Right lobe of liver (tissue), 4 donors: ENCODE results near the gene ANKRD18B.

Experiments
- POLR2A ChIP-seq: fragments of 450-650 bp; IDR thresholded peaks from one replicate; pipeline ENCODE4 v1.6.1; 2017; ENCODE audit warnings: antibody characterized with exemption, mild to moderate bottlenecking
- TF ChIP-seq, protein P1 (sequence below), 4 donors: fragments of 200-600 bp in 3 of 4; fragments of 450-650 bp in 1 of 4; IDR thresholded peaks; one replicate each; pipeline versions ENCODE4 v1.5.1 to v1.8.0; 2016 to 2022; ENCODE audit warnings: antibody characterized with exemption in 4 of 4, mild to moderate bottlenecking in 2 of 4
- donor health status: DM: no; HTN: no; CAD: no.
- donor health status: DM: no; HTN: no; CAD: no.
- donor health status: DM: no; HTN: yes; CAD: no.

DNA sequence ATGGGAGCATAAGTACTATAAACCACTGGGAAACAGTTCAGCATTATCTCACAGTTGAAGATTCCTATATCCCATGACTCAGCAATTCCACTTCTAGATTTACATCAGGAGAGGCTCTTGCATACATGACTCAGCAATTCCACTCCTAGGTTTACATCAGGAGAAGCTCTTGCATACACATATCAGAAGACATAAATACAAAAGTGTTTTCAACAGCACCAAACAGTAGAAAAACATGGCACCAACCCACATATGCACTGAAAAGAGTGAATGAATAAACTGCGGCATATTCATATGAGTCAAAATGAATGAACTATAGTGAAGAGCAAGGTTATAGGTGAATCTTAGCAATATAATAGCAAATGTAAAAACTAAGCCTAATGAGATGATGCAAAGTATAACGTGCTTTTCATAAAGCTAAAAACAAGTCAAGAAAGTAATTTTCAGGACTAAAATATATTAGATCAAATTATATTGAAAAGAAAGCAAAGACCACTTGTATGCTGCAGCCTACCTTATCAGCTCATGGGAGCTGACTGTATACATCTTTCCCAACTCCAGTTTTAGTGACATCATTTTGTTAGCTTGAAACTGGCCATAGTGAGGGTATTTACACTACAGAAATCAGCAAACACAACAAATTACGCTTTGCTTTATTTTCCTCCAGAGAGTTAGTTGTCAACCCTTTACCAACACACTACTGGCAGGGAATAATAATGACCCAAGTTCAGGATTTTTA, 95.8 kb downstream of the ANKRD18B start:
- TF ChIP-seq, protein P1, sequence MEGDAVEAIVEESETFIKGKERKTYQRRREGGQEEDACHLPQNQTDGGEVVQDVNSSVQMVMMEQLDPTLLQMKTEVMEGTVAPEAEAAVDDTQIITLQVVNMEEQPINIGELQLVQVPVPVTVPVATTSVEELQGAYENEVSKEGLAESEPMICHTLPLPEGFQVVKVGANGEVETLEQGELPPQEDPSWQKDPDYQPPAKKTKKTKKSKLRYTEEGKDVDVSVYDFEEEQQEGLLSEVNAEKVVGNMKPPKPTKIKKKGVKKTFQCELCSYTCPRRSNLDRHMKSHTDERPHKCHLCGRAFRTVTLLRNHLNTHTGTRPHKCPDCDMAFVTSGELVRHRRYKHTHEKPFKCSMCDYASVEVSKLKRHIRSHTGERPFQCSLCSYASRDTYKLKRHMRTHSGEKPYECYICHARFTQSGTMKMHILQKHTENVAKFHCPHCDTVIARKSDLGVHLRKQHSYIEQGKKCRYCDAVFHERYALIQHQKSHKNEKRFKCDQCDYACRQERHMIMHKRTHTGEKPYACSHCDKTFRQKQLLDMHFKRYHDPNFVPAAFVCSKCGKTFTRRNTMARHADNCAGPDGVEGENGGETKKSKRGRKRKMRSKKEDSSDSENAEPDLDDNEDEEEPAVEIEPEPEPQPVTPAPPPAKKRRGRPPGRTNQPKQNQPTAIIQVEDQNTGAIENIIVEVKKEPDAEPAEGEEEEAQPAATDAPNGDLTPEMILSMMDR (IDR thresholded peaks at IDR 0.05) = no peak
- no peak for TF ChIP-seq POLR2A
